Measurements from ENCODE around the gene TELO2.

GRCh38 chr16:1466054-1466453, 27.1 kb upstream of the TELO2 start:
- TF ChIP-seq POLR2A (IDR thresholded peaks at IDR 0.05) (no peak), CTCF (IDR thresholded peaks at IDR 0.05) (no peak)

All from lower leg skin (tissue), 3 donors.